ENCODE measurements around the gene ELMOD3. TPM values are rescaled to one million over a fixed set of nuclear protein-coding genes. Genes with fewer than 3 reads are reported as not detected.

ELMOD3 gene
- total RNA-seq, 1 donor from 2014 or later, result 13.2 TPM

DNA sequence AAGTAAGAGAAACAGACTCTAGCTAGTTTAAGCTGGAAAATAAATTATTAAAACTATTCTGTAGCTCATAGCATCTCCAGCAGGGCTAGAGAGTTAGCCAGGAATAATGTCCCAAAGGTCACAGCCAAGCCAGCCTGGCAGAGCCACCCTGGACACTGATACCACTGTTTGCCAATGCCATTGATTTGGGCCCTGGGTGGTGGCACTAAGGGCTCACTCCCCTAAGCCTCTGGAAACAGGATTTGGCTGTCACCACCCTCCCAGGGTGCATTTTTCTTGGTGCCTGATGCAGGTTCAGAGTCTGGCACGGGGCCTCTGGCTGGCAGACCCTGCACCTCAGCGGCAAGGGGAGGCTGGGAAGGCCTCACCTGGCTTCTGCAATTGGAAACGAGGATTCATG is 71.0 kb downstream of the ELMOD3 start:
- TF ChIP-seq, protein P1, sequence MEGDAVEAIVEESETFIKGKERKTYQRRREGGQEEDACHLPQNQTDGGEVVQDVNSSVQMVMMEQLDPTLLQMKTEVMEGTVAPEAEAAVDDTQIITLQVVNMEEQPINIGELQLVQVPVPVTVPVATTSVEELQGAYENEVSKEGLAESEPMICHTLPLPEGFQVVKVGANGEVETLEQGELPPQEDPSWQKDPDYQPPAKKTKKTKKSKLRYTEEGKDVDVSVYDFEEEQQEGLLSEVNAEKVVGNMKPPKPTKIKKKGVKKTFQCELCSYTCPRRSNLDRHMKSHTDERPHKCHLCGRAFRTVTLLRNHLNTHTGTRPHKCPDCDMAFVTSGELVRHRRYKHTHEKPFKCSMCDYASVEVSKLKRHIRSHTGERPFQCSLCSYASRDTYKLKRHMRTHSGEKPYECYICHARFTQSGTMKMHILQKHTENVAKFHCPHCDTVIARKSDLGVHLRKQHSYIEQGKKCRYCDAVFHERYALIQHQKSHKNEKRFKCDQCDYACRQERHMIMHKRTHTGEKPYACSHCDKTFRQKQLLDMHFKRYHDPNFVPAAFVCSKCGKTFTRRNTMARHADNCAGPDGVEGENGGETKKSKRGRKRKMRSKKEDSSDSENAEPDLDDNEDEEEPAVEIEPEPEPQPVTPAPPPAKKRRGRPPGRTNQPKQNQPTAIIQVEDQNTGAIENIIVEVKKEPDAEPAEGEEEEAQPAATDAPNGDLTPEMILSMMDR (IDR thresholded peaks at IDR 0.05; ENCODE audit: insufficient read depth, low read length, severe bottlenecking), result no peak

DNA sequence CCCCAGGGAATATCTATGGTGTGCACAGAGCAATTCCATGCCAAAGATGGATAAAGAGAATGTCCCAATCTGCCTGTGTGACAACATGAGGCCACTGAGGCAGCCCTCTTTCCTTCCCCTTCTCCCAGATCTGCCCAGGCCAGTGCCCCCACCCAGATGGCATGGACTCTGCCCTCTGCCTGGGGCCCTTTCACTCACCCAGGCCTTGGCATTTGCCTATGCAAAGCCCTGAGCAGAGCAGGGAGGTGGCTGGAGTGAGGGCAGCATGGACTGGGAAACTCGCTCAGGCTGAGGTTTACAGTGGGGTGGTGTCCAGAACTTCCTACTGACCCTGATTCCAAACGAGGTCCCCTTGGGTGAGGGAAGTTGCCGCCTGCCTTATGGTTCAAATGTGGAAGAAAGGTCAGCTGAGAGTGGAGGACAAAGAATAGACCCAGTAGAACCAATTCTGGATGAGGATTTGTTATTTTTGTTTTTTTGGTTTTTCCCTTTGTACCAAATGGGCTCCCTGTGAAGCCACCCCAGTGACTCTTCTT is 72.8 kb downstream of the ELMOD3 start:
- H3K27me3 ChIP-seq (ENCODE audit: control insufficient read depth, insufficient read depth, low read length), result no peaks in the 10 kb centered on the region
- FAIRE-seq (no peak), DNase-seq (ENCODE audit: low read depth) (no peak)

More for the DNA sequence above, 71.0 kb downstream of the ELMOD3 start:
- FAIRE-seq, result no peak
- H3K27me3 ChIP-seq (ENCODE audit: control insufficient read depth, insufficient read depth, low read length), result no peaks in the 10 kb centered on the region
- no peak overlapping the region for H3K4me3 ChIP-seq (ENCODE audit: low read depth, low read length)
- no peaks in the 10 kb centered on the region for H3K36me3 ChIP-seq (ENCODE audit: control insufficient read depth, insufficient read depth, low read length)
- no peak for DNase-seq (ENCODE audit: low read depth)

DNA sequence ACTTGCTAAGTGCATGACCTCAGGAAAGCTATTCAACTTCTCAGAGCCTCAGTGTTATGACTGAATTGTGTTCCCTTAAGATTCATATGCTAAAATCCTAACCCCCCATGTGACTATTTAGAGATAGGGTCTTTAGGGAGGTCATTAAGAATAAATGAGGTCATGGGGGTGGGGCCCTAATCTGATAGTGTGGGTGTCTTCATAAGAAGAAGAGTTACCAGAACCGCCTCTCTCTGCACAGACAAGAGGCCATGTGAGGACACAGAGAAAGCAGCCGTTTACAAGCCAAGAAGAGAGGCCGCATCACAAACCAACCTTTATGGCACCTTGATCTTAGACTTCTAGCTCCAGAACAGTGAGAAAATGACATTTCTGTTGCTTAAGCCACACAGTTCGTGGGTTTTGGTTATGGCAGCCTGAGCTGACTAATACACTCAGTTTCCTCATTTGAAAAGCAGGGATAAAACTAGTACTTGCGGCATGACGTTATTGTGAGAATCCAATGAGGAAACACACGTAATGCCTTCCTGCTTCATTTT is 73.8 kb downstream of the ELMOD3 start:
- no peak for DNase-seq (ENCODE audit: low read depth)
- FAIRE-seq, result no peak
- H3K27me3 ChIP-seq (ENCODE audit: control insufficient read depth, insufficient read depth, low read length), result no peaks in the 10 kb centered on the region
- TF ChIP-seq, protein P1 (IDR thresholded peaks at IDR 0.05; ENCODE audit: insufficient read depth, low read length, severe bottlenecking), result no peak
- H3K36me3 ChIP-seq (ENCODE audit: control insufficient read depth, insufficient read depth, low read length), result no peaks in the 10 kb centered on the region
- no peak overlapping the region for H3K4me3 ChIP-seq (ENCODE audit: low read depth, low read length)

More for the DNA sequence above, 72.8 kb downstream of the ELMOD3 start:
- no peak overlapping the region for H3K4me3 ChIP-seq (ENCODE audit: low read depth, low read length)
- TF ChIP-seq, protein P1 (IDR thresholded peaks at IDR 0.05; ENCODE audit: insufficient read depth, low read length, severe bottlenecking), result no peak
- no peaks in the 10 kb centered on the region for H3K36me3 ChIP-seq (ENCODE audit: control insufficient read depth, insufficient read depth, low read length)

DNA sequence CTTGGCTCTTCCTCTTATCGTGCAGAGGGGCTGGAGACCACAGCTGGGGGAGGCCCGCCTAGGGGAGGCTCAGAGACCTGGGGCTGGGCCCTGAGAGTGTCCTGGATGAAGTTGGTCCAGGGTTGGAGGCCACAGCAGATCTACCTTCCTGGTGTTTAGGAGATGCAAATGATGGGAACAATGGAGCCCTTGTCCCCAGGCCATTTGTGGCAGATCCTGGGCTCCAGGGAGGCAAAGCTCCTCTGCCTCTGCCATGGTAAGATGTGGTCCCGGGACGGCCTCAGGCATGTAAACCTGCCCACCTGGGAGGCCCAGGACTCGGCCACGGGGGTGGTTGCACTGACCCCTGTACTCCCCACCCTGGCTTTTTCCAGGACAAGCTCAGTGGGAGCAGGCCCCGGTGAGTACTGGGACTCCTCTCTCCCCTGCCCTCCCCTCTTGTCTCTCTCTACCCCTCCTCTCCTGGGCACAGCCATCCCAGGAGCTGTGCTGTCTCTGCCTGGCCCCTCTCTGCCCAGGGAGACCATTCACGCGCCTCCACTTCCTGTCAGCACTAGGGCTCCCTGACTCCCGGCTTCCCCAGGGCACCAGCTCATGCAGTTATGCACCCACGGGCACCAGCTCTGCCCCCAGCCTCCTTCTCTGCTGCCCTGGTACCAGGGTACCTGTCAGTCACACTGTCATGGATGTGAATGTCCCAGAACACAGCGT is 74.8 kb downstream of the ELMOD3 start:
- TF ChIP-seq, protein P1 (IDR thresholded peaks at IDR 0.05; ENCODE audit: insufficient read depth, low read length, severe bottlenecking), result no peak
- DNase-seq (ENCODE audit: low read depth), result no peak
- no peak for FAIRE-seq
- H3K4me3 ChIP-seq (ENCODE audit: low read depth, low read length), result no peak overlapping the region
- no peaks in the 10 kb centered on the region for H3K27me3 ChIP-seq (ENCODE audit: control insufficient read depth, insufficient read depth, low read length)
- no peaks in the 10 kb centered on the region for H3K36me3 ChIP-seq (ENCODE audit: control insufficient read depth, insufficient read depth, low read length)

DNA sequence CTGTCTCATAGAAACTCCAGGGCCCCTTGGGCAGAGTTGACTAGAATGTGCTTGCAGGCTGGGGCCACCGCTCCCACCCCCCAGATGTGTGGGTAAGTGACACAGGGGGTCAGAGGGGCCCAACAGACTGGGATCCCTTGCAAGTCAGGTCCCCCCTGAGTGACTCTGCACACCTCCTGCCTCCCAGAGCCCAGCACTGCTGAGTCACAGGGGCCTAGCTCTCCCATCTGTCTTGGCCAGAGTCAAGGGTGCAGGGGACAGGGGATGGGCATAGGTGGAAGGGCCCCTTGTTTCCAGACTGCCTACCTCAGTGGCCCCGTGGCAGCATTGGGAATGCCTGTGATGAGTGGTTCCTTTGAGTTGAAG is 75.3 kb downstream of the ELMOD3 start:
- TF ChIP-seq, protein P1 (IDR thresholded peaks at IDR 0.05; ENCODE audit: insufficient read depth, low read length, severe bottlenecking), result no peak
- Histone ChIP-seq H3K36me3 (ENCODE audit: control insufficient read depth, insufficient read depth, low read length) (no peaks in the 10 kb centered on the region), H3K4me3 (ENCODE audit: low read depth, low read length) (no peak overlapping the region), H3K27me3 (ENCODE audit: control insufficient read depth, insufficient read depth, low read length) (no peaks in the 10 kb centered on the region)
- DNase-seq (ENCODE audit: low read depth) (no peak), FAIRE-seq (no peak)
